ENCODE data around the gene RXRA.

DNA sequence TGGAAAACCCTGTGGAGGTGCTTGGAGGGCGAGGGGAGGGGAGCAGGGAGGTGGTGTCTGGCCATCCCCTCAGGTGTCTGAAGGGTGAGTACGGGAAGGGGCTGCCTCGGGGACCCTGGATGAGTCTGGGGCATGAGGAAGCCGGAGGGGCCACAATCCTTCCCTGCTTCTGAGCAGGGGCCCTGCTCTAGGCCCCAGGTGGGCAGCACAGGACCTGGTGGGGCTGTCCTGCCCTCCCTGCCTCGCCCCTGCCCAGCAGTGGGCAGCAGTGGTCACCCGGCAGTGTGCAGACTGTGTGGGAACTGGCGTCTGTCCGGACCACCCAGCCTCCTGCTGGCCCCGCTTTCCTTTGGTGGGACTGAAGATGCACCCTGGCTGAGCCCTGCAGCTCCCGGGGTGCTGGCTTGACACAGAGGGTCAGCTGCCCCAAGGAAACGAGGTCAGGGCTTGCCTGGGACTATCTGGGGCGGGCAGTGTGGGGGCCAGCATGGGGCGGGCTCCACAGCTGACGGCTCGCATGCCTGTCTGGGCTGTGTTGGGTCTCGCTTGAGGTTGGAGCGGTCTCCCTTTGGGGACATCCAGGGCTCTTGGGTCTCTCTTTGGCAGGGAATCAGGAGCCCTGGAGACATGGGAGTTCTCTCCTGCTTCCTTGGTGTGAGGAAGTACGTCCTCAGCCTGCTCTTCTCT lies 26.1 kb downstream of the RXRA start:
- no peak for TF ChIP-seq LEF1 (IDR thresholded peaks at IDR 0.05; ENCODE audit: borderline replicate concordance)
- TF ChIP-seq L3MBTL2 (conservative IDR thresholded peaks at IDR 0.05), result no peak
- TF ChIP-seq FOXK2 (IDR thresholded peaks at IDR 0.05), result no peak
- no peak for TF ChIP-seq BHLHE40 (IDR thresholded peaks at IDR 0.05; ENCODE audit: borderline replicate concordance)
- no peak for TF ChIP-seq FOXM1 (IDR thresholded peaks at IDR 0.05; ENCODE audit: borderline replicate concordance)
- no peak for TF ChIP-seq SUZ12 (IDR thresholded peaks at IDR 0.05)
- no peak for TF ChIP-seq ELF4 (IDR thresholded peaks at IDR 0.05)
- TF ChIP-seq FOXA1 (IDR thresholded peaks at IDR 0.05), result no peak
- no peak for TF ChIP-seq CTBP1 (IDR thresholded peaks at IDR 0.05; ENCODE audit: borderline replicate concordance)
- no peak for TF ChIP-seq HDGF (IDR thresholded peaks at IDR 0.05; ENCODE audit: borderline replicate concordance)
- TF ChIP-seq TARDBP (IDR thresholded peaks at IDR 0.05), result no peak
- no peak for TF ChIP-seq NFRKB (IDR thresholded peaks at IDR 0.05)
- no peak for TF ChIP-seq SP1 (IDR thresholded peaks at IDR 0.05)
